Chondrocyte (in vitro differentiated cells): ENCODE results near the gene NAALADL2. TPM values are rescaled to one million over a fixed set of nuclear protein-coding genes. Genes with fewer than 3 reads are reported as not detected.
"Not testable (repeated sequence)": the region's sequence is repeated elsewhere in the genome, so short reads cannot be mapped to it uniquely, and the experiment has no call there.

Source experiments
- DNase-seq: peaks from one replicate; pipeline ENCODE4 v3.0.0; 2021; ENCODE audit warnings: mixed read lengths, low spot score
- H3K27ac Mint-ChIP-seq: one replicate; pipeline ENCODE4 v1.8.0; 2021; ENCODE audit warnings: mild to moderate bottlenecking, moderate library complexity, mixed read lengths; ENCODE audit not compliant: unreplicated experiment
- H3K27me3 Mint-ChIP-seq: 2 replicates; pipeline ENCODE4 v1.8.0; 2021; ENCODE audit warnings: low read depth, mixed read lengths
- H3K36me3 Mint-ChIP-seq: 2 replicates; pipeline ENCODE4 v1.8.0; 2021; ENCODE audit warnings: low read depth, mixed read lengths
- H3K4me1 Mint-ChIP-seq: 2 replicates; pipeline ENCODE4 v1.8.0; 2021; ENCODE audit warnings: low read depth, mild to moderate bottlenecking, mixed read lengths
- H3K4me3 Mint-ChIP-seq: one replicate; pipeline ENCODE4 v1.8.0; 2021; ENCODE audit warnings: mild to moderate bottlenecking, moderate library complexity, mixed read lengths; ENCODE audit not compliant: unreplicated experiment
- H3K9me3 Mint-ChIP-seq: 2 replicates; pipeline ENCODE4 v1.8.0; 2021; ENCODE audit warnings: low read depth, mixed read lengths
- CTCF ChIP-seq: fragments of 200-600 bp; sonication (generic); IDR thresholded peaks from 2 replicates; pipeline ENCODE4 v1.5.0; 2021; ENCODE audit warnings: antibody characterized with exemption, mild to moderate bottlenecking, moderate library complexity
- total RNA-seq: library from RNA; stranded (reverse); gene quantifications from 3 replicates; pipeline ENCODE4 v1.2.1, GENCODE V29; 2021

NAALADL2 gene
- total RNA-seq, 1 donor from 2014 or later, result 8.0 TPM

GRCh38 chr3:175070946-175071345, 211.8 kb downstream of the NAALADL2 start:
- no peak for TF ChIP-seq CTCF
- Mint-ChIP-seq H3K27me3 (no peaks in the 10 kb centered on the region), H3K4me1 (peaks cover 15% of the 10 kb centered on the region), H3K36me3 (no peaks in the 10 kb centered on the region), H3K27ac (no peak overlapping the region), H3K9me3 (peaks cover 3% of the 10 kb centered on the region), H3K4me3 (no peak overlapping the region)
- DNase-seq, result no peak

GRCh38 chr3:175073219-175073905, 214.2 kb downstream of the NAALADL2 start:
- no peak overlapping the region for H3K27ac Mint-ChIP-seq
- H3K36me3 Mint-ChIP-seq, result no peaks in the 10 kb centered on the region
- H3K27me3 Mint-ChIP-seq, result no peaks in the 10 kb centered on the region
- H3K9me3 Mint-ChIP-seq, result peaks cover 2% of the 10 kb centered on the region
- no peak overlapping the region for H3K4me3 Mint-ChIP-seq
- H3K4me1 Mint-ChIP-seq, result peaks cover 15% of the 10 kb centered on the region
- no peak for DNase-seq
- no peak for TF ChIP-seq CTCF

- peak; percentile 23 for TF ChIP-seq CTCF
- no peak overlapping the region for H3K4me3 Mint-ChIP-seq
- H3K36me3 Mint-ChIP-seq, result no peaks in the 10 kb centered on the region
- DNase-seq, result no peak
- H3K27ac Mint-ChIP-seq, result no peak overlapping the region
- H3K4me1 Mint-ChIP-seq, result peaks cover 15% of the 10 kb centered on the region
- H3K27me3 Mint-ChIP-seq, result no peaks in the 10 kb centered on the region
- H3K9me3 Mint-ChIP-seq, result no peaks in the 10 kb centered on the region
Observed at GRCh38 chr3:175075269-175075668, 216.1 kb downstream of the NAALADL2 start.

GRCh38 chr3:175077216-175077615, 218.1 kb downstream of the NAALADL2 start:
- peaks cover 15% of the 10 kb centered on the region for H3K4me1 Mint-ChIP-seq
- no peaks in the 10 kb centered on the region for H3K27me3 Mint-ChIP-seq
- no peak overlapping the region for H3K4me3 Mint-ChIP-seq
- H3K27ac Mint-ChIP-seq, result no peak overlapping the region
- H3K36me3 Mint-ChIP-seq, result no peaks in the 10 kb centered on the region
- H3K9me3 Mint-ChIP-seq, result no peaks in the 10 kb centered on the region
- no peak for DNase-seq
- no peak for TF ChIP-seq CTCF

- no peak for TF ChIP-seq CTCF
- Mint-ChIP-seq H3K36me3 (no peaks in the 10 kb centered on the region), H3K27me3 (no peaks in the 10 kb centered on the region), H3K27ac (no peak overlapping the region), H3K9me3 (no peaks in the 10 kb centered on the region), H3K4me1 (no peaks in the 10 kb centered on the region), H3K4me3 (no peak overlapping the region)
- DNase-seq, result no peak
Observed at GRCh38 chr3:175082631-175083030, 223.5 kb downstream of the NAALADL2 start.

- not testable (repeated sequence) for H3K27ac Mint-ChIP-seq, DNase-seq, H3K27me3 Mint-ChIP-seq, H3K4me1 Mint-ChIP-seq, H3K9me3 Mint-ChIP-seq, H3K4me3 Mint-ChIP-seq, H3K36me3 Mint-ChIP-seq
Observed at GRCh38 chr3:175087128-175087527, 228.0 kb downstream of the NAALADL2 start.
